HG02973 (cell line): Measurements from ENCODE around the gene IL1RAPL2.

Experiments used
- ATAC-seq: cut with Tn5 transposase; IDR thresholded peaks from one replicate; pipeline ENCODE4 v1.9.1; 2021; ENCODE audit warnings: moderate library complexity; ENCODE audit not compliant: unreplicated experiment

IL1RAPL2 gene

DNA sequence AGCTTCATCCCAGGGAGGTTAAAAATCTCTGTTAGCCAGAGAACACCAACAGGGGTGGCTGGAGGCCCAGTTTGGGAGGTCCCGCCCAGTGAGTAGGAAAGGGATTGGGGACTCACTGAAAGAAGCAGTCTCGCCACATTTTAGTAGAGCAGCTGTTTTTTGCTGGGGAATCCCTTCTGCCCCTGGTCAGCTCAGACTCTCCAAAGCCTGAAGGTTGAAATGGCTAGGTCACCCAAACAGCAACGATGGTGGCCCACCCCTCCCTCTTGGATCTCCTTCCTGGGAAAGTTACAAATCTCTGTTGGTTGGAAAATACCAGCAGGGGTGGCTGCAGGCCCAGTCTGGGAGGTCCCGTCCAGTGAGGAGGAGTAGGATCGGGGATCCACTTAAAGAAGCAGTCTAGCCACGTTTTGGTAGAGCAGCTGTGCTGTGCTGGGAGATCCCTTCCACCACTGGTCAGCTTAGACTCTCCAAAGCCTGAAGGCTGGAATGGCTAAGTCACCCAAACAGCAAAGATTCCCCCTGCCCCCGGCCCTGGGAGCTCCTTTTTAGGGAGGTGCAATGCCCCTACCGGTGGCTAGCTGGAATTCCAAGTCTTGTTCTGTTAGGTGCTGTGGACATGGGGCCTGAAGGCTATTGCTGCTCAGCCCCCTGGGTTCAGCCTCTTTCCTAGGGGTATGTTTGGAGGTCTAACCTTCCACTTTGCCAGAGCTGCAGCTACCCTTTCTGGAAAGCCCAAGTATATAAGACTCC is 694.5 kb downstream of the IL1RAPL2 start:
- no peak for ATAC-seq

DNA sequence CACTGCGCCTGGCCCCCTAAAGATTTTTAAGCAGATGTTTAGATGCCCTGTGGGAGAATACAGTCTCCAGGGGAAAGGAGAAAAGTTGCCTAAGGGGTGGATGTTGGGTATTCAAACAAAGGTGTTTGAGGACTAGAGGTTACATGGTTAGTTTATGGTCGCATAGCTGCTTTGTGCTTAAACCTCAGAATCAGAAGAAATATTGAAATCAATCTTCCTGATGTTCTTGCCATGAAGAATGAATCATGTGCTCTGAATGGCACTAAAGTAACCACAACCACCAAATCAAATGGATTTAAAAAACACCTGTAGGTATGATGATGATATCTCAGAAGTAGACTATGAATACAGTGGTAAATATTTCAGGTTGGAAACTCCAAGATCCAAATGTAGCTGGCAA is 697.2 kb downstream of the IL1RAPL2 start:
- no peak for ATAC-seq

DNA sequence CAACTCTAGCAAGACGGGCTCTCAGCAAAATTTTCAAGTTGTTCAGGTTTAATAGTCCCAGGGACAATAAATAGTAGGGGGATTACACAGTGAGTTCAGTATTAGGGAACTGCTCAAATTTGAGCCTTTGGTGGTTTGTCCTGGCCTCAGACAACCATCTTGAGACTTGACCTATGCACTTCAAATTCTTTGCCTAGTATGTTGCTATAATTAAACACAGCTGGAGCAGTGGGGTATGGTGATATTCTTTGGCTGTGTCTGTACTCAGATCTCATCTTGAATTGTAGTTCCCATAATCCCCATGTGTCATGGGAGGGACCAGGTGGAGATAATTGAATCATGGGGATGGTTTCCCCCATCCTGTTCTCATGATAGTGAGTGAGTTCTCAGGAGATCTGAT is 697.8 kb downstream of the IL1RAPL2 start:
- no peak for ATAC-seq

DNA sequence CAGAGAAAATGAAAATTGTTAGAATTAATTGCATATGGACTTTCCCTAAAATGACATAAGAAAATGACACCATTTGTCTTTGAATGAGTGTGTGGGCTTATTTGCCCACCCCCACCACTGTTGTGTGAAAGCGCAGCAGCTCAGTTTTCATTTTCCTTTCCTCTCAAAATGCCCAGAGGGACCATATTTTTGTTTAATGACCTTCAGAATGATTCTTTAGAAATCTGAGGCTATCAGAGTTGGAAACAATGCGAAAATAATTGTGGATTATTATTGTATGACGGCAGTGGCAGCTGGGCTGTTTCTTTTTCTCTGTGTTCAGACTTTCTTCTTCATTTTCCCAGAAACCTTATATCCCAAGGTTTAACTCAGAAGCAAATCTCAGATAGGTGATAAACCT is 699.1 kb downstream of the IL1RAPL2 start:
- no peak for ATAC-seq

DNA sequence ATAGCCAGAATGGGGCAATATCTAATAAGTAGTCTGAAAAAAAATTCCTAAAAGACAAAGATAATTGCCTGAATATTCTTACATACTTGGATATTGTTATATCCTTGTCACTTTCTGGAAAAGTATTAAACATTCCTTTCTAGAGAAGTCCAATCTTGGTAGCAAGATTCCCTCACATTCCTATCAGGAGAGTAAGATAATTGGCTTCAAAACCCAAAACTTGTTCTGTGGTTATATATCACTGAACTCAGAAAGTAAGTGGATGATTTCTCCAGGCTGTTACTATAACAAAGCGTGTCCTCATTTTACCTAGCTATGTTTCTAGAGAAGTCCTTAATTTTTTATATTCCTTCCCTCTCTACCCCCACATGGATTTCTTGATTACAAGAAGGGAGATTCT is 700.5 kb downstream of the IL1RAPL2 start:
- ATAC-seq, result no peak

DNA sequence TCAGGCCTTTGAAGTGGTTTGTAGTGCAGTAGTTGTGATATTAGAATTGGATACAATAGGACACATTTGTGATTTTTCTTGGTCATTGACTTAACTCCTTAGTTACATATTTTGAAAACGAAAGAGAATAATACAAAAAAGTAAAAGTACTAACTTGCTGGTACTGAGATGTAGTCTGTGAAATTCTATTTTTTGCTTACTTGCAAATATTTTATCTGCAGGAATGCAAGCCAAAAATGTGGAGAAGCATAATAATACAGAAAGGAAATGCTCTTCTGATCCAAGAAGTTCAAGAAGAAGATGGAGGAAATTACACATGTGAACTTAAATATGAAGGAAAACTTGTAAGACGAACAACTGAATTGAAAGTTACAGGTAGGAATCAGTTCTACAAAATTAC is 701.2 kb downstream of the IL1RAPL2 start:
- ATAC-seq, result no peak

DNA sequence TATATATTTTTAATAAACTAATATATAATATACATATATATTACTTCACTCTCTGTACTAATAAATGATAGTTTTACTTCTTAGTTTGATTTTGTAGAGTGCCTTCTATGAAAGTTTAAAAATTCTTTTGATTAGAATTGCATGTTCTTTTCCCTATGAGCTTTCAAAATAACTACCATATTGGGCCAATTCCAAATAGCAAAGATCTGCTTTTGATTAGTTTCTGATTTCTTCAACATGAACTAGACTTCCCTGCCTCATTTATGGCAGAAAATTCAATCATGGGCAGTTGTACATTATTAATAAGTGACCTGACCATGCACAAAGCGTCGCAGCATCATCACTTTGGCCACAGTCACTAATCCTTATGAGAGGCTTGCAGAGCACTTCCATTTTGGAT is 703.4 kb downstream of the IL1RAPL2 start:
- no peak for ATAC-seq

DNA sequence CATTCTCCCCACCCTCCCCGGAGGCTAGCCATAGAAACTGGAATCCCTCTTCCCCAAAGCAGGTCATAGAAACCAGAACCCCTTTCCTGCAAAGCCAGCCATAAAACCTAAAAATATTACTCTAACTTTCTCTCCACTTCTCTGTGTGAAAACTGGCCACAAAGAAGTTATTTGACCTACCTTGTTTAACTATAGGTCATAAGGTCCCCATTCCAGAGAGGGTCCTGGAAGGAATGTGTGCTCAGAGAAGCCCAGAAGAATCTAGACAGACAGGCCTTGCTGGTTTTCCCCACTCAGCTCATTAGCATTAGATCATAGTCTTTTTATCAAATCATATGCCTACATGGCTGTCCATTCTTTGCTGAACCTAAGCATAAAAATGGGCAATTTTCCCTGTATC is 707.3 kb downstream of the IL1RAPL2 start:
- no peak for ATAC-seq

DNA sequence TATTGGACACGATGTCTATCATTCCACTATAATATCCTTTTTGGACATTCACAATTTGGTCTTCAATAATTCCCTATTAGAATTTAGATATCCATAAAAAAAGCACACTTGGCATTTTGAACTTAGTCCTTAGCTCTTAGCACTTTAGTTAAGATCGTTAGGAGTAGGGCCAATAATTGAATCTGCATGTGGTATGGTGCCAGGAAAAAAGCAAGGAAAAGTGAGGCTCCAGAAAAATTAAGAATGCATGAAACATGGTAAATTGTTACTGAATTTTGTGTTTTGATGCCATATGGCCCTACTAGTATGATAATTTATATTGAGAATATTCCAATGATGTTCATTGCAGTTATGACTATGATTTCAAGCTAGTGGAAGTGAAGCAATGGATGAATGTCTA is 708.1 kb downstream of the IL1RAPL2 start:
- no peak for ATAC-seq

DNA sequence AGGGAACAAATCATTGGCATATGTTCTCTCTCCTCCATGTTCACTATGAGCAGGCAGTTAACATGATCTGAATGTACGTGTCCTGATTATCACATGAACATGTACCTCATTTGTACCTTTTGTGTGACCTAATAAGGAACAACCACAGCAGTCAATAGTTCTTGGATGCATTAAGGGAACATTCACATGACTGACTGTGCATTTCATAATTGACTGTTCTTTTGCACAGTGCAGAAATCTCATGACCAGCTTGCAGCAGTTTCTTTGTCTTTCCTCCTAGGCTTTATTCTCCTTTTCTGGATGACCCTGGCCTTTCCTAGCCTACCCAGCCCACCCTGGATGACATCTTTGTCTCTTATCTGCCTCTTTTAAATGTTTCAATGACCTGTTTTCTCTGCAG is 711.1 kb downstream of the IL1RAPL2 start:
- no peak for ATAC-seq

DNA sequence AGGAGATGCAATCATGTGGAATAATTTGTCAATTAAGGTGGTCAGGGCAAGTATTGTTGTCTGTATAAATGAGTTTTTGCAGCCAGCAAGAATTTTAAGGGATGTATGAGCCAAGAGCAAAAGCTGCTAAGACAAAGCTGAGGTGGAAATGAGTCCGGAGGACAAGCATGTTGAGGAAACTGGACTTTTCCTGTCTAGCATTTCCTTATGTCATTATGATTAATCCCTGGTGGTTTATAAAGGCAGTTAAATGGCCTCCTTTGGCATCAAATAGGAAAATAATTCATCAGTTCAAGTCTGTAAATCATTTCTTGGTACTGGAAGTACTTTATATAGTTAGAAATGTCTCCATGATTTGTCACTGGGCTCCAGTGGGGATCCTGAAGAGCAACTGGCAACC is 716.1 kb downstream of the IL1RAPL2 start:
- ATAC-seq, result no peak

DNA sequence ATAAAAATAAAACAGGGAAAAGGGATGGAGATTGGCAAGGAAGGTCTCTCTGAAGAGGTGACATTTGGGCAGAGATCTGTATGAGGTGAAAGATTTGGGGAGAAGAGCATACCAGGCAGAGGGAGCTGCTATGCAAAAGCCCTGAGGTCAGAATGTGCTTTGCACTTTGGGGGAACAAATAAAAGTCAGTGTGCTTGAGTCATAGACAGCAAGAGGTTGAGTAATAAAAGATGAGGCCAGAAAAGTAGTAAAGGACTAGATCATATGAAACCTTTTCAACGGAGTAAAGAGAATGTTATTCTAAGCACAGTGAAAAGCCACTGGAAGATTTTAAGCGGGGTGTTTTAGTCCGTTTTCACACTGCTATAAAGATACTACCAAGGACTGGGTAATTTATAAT is 731.0 kb downstream of the IL1RAPL2 start:
- no peak for ATAC-seq

DNA sequence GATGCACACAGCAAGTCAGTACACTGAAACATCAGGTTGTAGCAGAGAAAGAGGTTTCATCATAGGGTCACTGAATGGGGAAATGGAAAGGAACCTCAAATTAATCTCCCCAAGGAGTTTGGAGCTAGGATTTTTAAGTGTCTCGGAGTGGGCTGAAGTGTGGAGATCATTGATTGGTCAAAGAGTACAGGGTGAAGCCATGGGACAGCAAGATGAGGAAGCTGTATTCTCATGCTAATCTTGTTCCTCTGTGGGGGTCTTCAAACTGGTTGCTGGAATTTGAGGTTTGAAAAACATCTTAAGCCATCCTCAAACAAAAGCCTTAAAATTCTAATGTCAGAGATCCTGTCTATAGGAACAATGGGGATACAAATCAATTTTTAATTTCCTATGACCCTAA is 733.3 kb downstream of the IL1RAPL2 start:
- ATAC-seq, result no peak

DNA sequence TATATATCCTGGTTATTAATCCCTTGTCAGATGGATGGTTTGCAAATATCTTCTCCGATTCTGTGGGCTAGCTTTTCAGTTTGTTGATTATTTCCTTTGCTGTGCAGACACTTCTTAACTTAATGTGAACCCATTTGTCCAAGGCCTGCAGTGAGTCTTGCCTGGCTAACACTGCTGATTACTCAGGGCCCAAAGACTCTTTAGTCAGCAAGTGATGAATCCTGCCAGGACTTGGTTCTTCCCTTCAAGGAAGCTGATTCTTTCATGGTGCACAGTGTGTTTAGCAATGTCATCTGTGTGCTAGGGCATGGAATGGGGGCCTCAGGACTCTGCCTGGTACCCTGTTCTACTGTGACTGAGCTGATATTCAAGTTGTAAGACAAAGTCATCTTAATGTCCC is 736.2 kb downstream of the IL1RAPL2 start:
- ATAC-seq, result no peak

DNA sequence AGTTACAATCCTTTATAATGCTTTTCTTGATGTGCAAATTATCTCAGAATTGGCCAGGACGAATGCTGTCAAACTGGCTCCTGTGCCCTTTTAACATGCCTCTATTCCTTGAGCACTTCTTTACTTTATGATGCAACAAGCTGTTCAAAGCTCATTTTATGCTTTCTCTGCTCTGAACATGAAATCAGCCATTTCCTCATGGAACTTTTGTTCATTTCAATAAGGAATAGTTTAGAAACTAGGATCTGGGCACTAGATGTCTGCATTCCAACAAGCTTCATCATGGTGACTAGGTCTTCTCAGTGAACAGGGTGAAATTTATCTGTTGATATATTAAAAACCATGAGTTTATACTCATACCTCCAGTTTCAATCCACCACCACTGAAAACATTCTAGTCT is 741.8 kb downstream of the IL1RAPL2 start:
- ATAC-seq, result no peak

DNA sequence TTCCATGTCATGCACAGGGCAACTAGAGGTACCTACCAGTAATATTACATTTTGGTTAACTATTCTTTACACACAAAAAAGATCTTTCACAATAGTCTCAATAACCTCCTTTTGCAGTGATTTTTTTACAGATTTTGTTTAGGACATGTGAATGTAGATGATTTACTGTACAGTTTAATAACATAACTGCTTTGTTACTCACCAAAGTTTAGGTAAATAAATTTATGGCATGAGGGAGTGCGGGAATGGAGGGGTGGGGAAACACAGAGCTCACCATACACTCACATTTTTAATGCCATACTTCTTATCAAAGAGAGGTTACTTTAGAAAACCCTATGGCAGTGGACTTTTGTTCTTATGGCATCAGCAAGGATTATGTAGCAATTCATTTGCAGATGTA is 747.6 kb downstream of the IL1RAPL2 start:
- no peak for ATAC-seq

DNA sequence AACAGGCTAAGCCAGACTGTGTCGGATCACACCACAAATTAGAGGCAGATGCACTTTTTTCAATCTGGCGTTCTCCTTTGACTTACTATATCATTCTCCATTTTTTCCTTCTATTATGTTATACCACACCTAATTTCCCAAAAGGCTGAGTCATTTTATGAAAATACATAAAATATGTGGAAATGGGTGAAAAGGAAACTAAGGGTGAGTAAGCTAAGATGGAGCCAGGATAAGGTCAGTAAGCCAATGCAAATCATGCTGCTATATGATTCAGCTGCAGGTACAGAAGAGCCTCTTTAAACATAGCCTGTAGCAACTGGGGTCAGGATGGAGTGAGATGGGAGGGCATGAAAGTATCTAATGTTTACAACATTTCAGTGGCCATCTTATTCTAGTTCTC is 748.5 kb downstream of the IL1RAPL2 start:
- no peak for ATAC-seq

DNA sequence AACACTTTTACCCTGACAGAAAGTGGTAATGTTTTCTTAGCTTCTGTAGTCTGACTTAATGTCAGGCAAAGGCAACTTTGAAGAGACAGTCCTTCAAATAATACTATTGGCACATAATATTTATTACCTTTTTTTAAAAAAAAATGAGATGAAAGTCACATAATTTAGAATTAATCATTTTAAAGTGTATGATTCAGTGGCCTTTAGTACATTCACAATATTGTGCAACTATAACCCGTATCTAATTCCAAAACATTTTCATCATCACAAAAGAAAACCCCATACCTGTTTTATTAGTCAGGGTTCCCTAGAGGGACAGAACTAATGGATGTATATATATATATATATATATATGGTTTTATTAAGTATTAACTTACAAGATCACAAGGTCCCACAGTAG is 749.2 kb downstream of the IL1RAPL2 start:
- ATAC-seq, result no peak

DNA sequence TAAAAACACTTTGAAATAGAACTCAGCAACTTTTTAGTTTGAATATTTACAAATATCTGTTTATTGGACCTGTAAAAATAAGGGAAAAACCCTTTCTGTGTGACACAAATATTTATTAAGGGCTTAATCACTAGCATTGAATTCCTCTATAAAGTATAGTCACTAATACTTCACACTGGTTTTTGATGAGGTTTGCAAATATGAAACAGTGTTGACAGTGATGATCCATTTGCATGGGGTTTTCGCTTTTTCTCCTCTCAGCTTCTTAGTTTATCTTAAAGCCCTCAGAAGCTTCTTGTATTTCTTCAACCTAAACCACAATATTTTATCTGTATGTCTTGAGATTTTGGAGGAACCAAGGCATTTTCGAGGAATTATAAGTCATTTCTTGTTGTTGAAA is 751.1 kb downstream of the IL1RAPL2 start:
- ATAC-seq, result no peak

DNA sequence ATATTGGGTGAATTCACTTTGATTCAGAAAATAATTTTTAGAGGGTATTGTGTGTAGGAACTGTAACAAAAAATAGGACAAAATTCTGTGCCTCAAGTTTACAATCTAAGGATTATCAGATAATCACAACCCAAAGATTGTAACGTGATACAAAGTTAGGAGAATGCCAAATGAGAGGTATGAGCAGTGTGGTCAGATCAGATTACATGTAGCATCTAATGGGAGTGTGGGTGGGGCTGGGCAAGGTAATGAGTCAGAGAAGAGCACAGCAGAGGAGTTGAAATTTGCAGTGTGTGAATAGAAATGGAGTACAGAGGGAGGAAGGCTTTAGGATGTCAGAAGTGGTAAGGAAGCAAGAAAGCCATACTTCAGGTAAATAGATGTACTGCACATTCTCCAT is 757.9 kb downstream of the IL1RAPL2 start:
- no peak for ATAC-seq

DNA sequence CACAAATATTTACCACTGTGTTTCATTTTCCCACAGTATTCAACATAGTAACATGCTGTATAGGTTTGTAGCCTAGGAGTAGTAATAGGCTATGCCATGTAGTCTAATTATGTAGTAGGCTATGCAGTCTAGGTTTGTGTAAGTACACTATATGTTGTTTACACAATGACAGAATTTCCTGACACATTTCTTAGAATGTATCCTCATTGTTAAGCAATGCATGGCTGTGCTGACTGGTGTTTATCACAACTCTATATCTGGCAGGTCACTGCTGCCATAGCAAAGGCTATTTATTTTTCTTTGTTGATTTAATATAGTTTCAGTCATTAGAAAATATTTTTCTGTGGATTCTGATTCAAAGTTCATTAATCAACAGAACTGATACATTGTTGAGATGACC is 762.8 kb downstream of the IL1RAPL2 start:
- no peak for ATAC-seq

DNA sequence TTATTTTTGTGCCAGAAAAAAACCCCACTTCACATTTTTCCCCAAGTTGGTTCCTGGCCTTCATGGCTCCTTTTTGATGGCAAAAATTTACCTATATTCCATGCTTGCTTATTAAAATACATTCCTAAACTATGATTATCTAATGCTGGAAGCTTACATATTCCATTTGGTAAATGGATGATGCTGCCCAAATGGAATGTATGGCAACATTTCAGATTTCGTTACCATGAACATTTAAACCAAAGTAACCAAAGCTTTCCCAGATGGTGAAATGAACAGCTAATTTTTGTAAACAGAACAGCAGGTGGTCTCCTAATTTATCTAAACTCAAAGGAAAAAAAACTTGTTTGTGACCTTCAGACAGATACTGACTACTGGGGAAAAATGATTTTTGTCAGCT is 765.2 kb downstream of the IL1RAPL2 start:
- ATAC-seq, result no peak

DNA sequence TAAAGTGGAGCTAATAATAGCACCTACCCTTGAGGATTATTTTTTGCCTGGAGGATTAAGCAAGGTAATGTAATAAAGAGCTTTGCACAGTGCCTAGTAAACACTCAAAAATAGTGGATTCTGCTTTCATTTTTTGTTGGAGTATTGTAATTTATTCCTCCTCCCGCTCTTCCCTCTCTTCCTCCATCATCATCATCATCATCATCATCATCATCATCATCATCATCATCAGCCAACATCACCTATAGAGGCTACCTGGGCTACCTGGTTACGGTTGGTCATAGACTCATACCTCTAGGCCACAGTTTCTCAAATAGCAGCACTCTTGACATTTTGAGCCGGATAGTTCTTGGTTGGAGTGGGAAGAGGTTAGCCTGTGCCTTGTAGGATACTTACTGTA is 781.4 kb downstream of the IL1RAPL2 start:
- ATAC-seq, result no peak
